Measurements from ENCODE around the gene ADK.

DNA sequence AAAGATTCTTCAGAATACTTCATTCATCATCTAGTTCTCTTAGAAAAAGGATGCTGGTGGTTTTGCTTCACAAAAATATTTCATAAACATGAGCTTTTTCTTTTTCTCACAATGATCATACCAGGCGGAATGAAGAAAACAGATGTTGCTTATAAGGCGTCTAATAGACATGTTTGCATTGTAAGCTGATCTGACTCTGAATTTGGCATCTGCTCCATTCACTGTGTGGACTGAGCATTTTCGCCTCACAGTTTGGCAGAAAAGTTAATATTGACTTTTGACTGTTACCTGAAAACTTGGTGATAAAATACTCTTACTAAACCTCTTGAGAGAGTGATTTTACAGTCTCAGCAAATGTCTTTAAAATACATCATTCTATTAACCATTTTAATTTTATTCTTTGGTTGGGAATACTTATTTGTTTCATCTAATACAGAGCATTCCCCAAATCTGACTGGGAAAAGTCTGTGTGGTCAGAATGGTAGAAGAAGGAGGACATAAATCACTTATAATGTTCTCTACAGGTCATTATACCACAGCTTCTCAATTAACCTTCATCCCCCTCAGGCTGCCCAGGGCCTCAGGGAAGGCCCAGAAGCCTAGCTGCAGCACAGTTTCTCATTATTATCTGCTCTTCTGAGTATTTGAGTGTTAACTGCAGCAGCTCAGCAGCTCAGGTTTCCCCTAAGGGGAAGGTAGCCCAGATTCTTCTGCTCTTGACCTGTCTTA, 553.8 kb downstream of the ADK start:
- TF ChIP-seq, protein P1, sequence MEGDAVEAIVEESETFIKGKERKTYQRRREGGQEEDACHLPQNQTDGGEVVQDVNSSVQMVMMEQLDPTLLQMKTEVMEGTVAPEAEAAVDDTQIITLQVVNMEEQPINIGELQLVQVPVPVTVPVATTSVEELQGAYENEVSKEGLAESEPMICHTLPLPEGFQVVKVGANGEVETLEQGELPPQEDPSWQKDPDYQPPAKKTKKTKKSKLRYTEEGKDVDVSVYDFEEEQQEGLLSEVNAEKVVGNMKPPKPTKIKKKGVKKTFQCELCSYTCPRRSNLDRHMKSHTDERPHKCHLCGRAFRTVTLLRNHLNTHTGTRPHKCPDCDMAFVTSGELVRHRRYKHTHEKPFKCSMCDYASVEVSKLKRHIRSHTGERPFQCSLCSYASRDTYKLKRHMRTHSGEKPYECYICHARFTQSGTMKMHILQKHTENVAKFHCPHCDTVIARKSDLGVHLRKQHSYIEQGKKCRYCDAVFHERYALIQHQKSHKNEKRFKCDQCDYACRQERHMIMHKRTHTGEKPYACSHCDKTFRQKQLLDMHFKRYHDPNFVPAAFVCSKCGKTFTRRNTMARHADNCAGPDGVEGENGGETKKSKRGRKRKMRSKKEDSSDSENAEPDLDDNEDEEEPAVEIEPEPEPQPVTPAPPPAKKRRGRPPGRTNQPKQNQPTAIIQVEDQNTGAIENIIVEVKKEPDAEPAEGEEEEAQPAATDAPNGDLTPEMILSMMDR (IDR thresholded peaks at IDR 0.05; ENCODE audit: poor library complexity): no peak
- TF ChIP-seq EZH2 (IDR thresholded peaks at IDR 0.05; ENCODE audit: borderline replicate concordance): no peak
